Activated T-cell treated with anti-CD3 and anti-CD28 coated beads, Interleukin-2, amount 50 U/mL, for 48 hours (primary cell): ENCODE data around the gene PGBD1.
A peak's percentile ranks its signal among the peaks of the same experiment; 100 is the strongest.

Experiments
- DNase-seq, 2 experiments: peaks; one replicate each; pipeline ENCODE4 v3.0.0-alpha.2; 2020

Gene PGBD1, protein sequence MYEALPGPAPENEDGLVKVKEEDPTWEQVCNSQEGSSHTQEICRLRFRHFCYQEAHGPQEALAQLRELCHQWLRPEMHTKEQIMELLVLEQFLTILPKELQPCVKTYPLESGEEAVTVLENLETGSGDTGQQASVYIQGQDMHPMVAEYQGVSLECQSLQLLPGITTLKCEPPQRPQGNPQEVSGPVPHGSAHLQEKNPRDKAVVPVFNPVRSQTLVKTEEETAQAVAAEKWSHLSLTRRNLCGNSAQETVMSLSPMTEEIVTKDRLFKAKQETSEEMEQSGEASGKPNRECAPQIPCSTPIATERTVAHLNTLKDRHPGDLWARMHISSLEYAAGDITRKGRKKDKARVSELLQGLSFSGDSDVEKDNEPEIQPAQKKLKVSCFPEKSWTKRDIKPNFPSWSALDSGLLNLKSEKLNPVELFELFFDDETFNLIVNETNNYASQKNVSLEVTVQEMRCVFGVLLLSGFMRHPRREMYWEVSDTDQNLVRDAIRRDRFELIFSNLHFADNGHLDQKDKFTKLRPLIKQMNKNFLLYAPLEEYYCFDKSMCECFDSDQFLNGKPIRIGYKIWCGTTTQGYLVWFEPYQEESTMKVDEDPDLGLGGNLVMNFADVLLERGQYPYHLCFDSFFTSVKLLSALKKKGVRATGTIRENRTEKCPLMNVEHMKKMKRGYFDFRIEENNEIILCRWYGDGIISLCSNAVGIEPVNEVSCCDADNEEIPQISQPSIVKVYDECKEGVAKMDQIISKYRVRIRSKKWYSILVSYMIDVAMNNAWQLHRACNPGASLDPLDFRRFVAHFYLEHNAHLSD

DNA sequence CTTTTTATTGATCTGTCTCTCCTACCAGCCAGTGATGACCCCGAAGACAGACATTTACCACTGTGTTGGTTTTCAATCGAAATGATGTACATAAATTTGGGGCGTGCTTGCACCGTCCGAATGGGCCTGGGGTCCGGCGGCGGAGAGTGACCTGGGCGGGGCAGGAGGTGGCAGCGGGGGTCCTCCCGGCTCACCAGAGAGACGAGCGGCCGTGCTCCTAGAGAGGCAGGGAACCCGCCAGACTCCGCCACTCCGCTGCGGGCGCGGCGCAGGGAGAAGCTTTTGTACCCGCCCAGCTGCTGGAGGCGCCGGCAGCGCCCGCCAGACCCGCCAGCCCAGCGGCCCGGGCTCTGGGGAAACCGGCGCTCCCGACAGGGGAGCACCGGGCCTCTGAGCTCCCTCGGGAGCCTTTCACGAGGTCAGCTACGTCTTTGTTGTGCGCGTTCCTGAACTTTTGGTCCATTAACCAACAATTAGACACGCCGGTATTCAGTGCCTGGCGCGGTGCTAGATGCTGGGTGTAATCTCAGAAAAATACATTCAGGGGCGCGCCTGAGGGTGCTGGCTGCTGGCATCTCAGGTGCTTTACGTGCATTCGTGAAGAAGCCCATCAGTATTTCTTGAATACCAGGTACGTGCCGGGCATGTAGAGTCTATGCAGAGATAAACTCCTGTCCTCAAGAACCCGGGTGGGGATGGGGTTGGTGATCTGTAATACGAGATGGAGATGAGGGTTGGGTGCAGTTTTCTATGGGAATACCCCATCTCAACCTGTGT lies at the start of gene PGBD1:
PGBD1 (plus strand) TSS at position 285 of the 777 bp plus-strand sequence. CDS start 2,242 bp downstream, outside the sequence.
- peak; percentile 73 to 79 for DNase-seq

DNA sequence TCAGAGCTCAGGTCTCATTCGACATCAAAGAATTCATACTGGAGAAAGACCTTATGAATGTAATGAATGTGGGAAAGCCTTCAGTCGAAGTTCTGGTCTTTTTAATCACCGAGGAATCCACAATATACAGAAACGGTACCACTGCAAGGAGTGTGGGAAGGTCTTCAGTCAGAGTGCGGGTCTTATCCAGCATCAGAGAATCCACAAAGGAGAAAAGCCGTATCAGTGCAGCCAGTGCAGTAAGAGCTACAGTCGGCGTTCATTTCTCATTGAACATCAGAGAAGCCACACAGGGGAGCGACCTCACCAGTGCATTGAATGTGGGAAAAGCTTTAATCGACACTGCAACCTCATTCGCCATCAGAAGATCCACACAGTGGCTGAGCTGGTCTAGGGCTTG lies 48.6 kb upstream of the PGBD1 start:
- DNase-seq: no peak

DNA sequence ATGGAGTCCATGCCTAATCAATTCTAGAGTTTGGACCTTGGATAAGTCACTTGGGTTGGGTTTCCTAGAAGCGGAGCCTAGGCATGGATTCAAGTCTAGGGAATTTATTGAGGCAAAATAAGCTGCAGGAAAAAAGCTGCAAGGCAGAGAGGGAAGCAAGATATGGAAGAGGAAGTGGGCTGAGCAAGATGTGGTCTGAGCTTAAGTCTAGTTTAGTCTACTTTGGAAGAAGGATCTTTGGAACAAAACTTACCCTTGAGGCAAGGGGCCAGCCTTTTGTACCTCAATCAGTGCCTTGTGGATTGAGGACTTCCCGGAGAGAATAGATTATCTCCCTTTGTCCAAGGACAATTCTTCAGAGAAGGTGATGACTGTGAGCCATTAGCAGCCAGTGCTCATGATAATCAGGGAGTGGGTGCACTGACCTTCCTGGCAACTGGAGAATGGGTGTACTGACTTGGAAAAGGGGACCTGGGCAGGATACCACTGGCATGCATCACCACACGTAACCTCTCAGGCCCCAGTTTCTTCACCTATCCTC lies 45.4 kb upstream of the PGBD1 start:
- DNase-seq: no peak

DNA sequence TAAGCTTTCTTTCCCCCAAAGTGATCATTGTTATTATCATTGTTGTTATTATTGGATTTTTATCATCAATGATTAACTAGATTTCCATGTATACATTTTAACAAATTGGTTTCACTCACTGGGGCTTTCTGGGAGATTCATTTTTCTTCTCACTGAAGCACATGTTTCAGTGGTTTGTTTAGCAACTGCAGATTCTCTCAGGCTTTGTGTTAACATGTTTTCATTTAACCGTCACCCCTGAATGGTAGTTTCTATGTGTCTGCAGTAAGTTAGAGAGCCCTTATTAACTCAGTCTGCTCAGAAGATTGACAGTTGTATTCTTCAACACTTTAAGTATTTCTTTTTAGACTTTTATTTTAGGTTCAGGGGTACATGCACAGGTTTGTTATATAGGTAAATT lies 41.7 kb upstream of the PGBD1 start:
- no peak for DNase-seq

DNA sequence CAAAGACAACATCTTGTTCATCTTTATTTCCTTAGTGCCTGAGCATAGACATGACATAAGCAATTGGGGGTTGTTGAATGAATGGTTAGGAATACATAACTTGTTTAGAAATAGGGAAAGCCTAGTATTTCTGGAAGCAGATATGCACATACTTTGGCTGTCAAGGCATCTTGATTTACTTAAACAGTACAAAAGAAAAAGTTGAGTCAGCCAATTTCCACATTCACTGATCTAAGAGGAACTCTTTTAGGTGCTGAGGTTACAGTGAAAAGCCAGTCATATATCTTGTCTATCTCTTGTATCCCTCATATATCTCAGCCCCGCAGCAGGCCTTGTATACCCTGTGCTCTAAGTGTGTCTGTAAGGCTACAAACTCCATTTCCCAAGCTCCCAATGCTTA lies 40.9 kb upstream of the PGBD1 start:
- no peak for DNase-seq

DNA sequence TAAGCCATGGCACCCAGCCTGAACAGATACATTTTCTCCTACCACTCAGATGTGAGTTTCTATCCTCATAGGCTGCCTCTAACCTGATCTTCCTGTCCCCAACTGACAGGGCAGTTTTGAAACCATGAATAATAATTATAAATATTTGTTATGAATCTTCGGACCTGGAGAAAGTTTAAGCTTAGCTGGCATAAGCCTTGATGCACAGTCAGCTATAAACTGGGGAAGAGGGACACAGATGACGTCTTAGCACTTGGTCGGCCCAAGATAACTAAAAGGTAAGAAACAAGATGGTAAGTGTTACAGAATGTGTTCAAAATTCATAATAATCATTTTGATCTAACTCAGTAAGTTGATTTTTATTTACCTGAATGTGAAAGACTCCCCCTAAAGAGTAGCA lies 37.4 kb upstream of the PGBD1 start:
- DNase-seq: no peak

DNA sequence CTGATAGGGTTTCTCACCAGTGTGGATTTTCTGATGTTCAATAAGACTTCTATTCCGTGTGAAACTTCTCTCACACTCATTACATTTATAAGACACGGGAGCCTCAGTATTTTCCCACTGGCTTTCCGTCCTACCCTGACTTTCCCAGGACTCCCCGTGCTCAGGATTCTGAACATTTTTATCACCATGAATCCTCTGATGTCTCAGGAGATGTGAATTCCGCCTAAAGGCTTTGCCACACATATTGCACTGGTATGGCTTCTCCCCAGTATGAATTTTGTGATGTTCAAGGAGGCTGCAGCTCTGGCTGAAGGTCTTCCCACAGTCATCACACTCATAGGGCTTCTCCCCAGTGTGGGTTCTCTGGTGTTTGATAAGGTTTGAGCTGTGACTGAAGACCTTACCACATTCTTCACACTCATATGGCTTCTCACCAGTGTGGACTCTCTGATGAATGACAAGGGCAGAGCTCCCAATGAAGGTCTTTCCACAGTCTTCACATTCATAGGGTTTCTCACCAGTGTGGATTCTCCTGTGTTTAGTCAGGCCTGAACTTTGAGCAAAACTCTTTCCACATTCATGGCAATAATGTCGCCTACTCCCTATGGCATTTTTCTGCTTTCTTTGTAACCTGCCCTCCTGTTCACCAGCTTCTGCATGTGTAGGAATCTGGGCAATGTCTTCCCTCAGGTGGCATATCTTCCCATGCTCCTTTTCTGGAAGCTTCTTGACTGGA lies 36.0 kb upstream of the PGBD1 start:
- no peak for DNase-seq

DNA sequence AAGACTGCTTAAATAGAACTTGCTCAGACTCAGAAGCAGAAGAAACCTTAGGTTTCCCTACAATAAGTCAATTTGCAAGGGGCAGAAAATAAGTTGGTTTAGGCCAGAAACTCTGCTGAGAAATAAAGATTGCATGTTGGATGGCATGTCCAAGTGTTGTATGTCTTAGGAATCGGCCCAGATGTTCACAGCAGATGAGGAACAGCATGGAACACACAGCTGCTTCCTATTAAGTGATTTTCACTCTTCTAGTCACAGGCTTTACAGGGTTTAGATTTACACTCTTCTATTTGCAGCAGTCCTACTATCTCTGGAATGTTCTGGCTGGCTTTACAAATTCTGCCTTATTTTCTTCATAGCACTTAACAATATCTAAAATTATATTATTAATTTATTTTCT lies 32.5 kb upstream of the PGBD1 start:
- no peak for DNase-seq

DNA sequence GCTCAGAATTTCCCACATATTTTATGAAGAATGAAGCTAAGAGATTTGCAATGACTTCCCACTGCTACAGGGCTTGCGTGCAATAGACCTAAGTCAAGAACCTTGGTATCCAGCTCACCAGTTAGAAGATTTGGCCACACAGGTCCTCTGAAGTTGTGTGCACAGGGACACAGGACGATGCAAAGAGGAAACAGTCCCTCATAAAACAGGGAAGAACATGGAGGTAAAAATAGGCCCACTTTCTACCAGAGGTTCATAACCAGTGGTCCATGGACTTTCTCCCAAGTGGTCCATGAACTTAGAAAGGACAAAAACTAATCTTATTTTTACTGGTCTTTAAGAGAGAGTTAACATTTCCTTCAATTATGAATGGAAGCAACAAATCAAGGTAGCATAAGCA lies 30.6 kb upstream of the PGBD1 start:
- DNase-seq: no peak

DNA sequence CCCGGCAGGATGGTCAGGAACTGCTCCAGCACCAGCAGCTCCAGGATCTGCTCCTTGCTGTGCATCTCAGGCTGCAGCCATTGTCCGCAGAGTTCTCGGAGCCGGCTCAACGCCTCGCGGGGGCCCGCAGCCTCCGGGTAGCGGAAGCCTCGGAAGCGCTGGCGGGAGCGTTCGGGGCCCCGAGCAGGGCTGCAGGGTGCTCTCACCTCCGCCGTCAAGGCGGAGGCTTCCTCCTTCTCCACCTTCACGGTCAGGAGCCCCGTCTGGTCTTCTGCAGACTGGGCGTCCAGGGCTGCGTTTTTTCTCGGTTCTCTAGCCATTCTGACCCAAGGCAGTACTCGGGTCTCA lies 29.7 kb upstream of the PGBD1 start:
- no peak for DNase-seq

DNA sequence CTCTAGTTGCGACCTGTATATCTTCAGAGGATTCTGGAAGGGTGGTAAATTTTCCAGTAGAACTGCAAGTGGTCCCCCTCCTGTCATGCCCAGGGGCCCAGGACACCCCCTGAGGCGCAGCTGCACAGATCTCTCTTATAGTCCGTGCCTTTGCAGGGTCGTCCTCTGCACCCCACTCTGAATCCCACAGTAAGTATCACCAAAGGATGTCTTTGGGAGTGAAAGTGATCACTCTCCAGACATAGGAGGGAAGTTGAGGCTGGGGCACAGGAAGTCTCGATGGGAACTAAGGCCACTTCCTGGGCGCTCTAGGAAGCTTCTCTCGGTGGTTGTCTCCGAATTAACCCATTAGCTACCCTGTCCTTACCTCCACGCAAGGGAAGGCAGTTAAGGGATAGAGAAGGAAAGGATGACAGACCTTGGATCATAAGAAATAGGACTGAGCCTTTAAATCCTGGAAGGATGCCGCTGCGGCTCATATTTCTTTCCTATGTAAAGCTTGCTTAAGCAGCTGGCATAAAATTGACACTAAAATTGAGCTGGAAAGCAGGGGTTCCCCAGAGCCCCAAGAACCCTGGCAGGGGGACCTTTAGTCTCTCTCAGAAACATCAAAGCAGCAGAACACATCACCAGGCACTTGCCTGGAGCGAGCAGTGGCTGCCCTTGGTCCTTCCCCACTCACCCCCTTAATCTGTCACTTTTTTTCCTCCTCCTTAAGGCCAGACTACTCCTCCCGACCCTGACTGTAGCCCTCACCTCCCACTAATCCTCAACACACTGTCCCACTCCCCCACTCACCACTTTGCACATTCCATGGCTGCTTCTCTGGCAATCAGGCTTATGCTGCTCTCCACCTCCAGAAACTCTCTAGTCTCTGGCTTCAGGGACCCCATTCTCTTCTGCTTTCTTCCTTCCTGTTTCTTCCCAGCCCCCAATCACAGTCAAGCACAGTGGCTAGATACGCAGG lies 29.1 kb upstream of the PGBD1 start, which contains the start of gene ZKSCAN4:
ZKSCAN4 (minus strand) TSS at position 261 of the 967 bp plus-strand sequence. CDS start 289 bp downstream, outside the sequence.
- peak; percentile 82 to 85 for DNase-seq

DNA sequence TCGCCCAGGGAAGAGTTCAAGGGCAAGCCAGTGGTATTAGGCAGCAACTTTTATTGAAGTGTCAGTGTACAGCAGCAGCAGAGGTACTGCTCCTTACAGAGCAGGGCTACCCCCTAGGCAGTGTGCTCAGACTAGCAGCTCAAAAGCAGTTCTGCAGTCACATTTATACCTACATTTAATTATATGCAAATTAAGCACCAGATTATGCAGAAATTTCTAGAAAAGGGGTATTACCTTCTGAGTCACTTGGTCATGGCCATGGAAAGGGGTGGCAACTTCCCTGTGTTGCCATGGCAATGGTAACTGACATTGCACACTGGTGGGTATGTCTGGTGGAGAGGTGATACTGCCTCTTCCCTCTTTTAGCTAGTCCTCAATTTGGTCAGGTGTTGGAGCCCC lies 27.3 kb upstream of the PGBD1 start:
- DNase-seq: no peak

DNA sequence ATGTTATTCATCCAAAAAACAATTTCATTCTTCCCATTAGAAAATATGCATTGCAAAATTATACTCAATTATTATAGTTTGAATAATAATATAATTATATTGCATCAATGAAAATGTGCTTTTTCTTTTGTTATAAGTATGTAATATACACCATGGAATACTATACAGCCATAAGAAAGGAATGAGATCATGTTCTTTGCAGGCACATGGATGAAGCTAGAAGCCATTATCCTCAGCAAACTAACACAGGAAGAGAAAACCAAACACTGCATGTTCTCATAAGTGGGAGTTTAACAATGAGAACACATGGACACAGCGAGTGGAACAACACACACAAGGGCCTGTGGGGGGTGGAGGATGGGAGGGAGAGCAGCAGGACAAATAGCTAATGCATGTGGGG lies 24.3 kb upstream of the PGBD1 start:
- DNase-seq: no peak

DNA sequence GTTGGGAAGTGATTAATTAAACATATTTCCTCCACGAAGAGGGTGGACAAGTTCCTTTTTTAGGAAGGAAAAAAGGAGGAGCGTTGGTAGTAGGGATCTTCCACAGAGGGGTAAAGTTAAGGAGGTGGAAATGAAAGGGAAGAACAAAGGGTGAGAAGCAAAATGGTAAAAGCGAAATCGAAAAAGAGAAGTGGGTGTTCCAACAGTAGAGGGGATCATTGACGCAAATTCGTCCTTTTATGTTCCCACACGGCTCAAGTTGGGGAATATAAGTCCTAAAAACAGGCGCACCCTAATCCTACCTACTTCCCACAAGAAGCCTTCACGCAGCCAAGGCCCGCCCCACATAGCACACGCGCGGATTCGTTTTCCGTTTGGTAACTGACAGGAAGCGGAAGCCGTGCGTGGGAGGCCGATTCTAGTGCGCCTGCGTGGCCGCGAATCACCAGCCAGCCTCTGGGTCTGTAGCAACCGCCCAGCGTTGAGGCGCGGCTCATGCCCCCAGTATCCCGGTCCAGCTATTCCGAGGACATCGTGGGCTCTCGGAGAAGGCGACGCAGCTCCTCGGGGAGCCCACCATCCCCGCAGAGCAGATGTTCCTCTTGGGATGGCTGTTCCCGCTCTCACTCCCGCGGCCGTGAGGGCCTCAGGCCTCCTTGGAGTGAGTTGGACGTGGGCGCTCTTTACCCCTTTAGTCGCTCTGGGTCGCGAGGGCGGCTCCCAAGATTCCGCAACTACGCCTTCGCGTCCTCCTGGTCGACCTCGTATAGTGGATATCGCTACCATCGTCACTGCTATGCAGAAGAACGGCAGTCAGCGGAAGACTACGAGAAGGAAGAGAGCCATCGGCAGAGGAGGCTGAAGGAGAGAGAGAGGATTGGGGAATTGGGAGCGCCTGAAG lies 22.2 kb upstream of the PGBD1 start, which contains the start of gene NKAPL:
NKAPL (plus strand) TSS at position 421 of the 901 bp plus-strand sequence; CDS start at position 496, 75 bp downstream.
- DNase-seq: peak; percentile 77 to 81

DNA sequence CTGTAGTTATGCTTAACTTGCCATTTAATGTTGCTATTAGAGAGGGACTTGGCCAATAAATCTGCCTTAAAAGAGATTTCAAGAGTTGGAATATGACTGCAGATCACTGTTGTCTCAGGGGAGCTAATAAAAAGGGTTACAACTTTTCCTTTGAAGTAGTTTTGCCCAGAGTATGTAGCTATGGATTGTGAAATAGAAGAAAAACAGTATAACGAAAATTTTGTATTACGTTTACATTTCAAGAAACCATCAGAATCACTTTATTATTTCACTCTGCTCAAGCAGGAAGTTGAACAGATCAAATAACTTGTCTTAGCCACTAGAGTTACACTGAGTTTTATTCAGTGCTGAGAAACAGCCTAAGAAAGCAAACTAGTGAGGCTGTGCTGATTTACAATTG lies 17.4 kb upstream of the PGBD1 start:
- no peak for DNase-seq

DNA sequence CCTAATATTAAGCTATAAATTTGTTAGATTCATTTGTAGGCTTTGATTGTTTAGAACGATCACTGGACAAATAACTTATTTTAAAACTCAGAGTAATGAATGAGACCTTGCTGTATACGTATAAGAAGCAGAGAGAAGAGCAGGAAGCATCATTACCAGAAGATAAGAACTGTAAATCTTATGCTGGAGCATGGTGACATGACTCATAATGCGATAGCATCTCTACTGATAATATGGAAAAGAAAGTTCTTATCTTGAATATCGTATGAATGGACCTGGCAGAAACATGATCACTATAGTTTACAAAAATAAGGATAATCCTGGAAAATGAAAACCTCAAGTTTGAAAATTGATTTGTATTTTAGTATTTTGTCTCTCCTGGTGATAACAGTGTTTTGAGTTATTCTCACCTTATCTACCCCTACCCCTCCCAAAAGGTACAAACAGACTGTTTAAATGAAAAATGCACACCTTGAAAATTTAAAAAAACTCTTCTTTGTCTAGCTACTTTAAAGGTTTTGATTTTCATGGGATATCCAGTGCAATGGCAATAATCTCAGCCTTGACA lies 16.5 kb upstream of the PGBD1 start:
- DNase-seq: no peak

DNA sequence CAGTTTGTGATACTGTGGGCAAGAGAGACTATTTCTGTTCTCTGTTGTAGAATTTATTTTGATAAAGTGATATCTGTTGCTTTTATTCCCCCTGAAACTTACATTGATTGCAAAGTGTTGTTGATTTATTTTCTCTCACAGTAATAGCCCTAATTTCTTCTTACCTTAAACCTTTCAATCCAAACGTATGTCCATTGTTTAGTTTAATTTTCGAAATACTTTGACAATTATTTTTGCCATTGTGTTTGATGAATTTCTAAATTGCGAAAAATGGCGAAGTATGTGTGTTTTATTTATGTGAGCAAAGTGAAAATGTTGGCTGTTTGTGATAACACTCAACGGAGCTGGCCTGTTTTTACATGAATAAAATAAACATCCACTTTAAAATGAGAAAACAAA lies 14.8 kb upstream of the PGBD1 start:
- no peak for DNase-seq

DNA sequence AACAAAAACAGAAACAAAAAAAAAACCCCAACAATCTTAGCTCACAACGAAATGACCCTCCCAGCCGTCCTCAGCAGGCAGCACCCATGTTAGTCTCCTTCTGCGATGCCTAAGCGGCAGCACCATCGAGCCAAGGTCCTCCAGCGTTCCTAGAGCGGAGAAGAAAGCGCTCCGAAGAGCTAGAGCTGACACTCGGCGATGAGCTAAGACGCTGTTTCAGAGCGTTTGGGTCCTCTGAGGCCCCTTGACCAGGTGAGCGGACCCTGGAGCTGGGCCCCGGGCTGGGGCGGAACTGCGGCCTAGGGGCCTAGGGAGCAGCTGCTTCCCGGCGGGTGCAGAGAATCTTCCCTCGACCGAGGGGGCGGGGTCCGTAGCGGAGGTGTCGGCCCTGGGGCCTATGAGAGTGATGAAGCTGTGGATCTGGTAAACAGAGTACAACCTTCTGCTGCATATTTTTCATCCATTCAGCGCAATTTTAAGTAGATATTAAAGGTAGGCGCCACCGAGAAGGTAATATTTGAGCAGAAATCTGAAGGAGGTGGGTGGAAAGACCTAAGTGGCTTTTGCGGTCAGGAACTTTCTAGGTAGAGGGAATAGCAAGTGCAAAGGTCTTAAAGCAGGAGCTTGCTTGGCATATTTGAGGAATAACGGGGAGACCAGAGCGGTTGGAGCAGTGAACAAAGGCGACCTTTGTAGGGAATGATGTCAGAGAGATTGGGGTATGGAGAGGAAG lies 14.2 kb upstream of the PGBD1 start, which contains the start of gene ZSCAN26:
ZSCAN26 (plus strand) TSS at position 182 of the 733 bp plus-strand sequence. CDS start 4,777 bp downstream, outside the sequence.
- DNase-seq: peak; percentile 93 to 95

DNA sequence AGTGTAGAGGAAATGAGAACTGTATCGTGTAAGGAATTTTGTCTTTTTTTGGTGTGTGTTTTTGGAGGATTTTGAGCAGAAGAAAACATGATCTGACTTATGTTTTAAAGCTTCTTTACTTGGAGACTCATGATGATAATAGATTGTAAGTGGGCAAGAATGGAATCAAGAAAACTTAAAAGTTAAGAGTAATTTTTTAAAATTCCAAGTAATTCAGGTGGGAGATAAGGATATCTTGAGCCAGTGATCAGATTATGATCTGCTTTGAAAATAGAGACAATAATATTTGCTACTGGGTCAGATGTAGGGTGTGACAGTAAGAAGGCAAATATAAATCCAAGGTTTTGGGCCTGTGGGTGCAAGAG lies 13.7 kb upstream of the PGBD1 start:
- DNase-seq: no peak
